HK-2 (cell line): ENCODE measurements around the gene CBX2.
"Not testable (repeated sequence)": the region's sequence is repeated elsewhere in the genome, so short reads cannot be mapped to it uniquely, and the experiment has no call there.

Experiments used
- DNase-seq: peaks from one replicate; pipeline ENCODE4 v3.0.0-alpha.2; 2018; ENCODE audit not compliant: unreplicated experiment

The CBX2 gene

DNA sequence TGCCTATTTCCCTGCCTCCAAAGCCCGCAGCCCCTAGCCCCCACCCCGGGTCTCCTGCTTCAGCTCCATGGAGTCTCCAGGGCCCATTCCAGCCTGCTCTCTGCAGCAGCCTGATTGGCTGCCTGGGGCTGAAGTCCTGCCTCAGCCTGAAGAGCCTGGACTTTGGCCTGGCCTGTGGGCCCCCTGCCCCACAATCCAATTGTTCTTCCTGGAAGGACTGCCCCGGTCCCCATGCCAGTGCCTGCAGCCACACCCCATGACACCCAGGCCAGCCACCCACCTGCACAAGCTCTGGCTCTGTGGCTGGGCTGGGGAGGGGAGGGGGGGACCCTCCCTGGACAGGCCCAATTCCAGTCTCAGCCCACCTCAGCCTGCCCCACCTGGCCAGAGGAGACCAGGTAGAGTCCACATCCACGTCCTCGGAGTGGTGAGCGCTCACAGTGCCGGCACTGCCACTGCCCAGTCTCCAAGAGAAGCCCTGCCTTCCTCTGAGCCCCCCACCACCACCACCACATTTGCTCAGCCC is 34.9 kb upstream of the CBX2 start:
- DNase-seq = no peak

DNA sequence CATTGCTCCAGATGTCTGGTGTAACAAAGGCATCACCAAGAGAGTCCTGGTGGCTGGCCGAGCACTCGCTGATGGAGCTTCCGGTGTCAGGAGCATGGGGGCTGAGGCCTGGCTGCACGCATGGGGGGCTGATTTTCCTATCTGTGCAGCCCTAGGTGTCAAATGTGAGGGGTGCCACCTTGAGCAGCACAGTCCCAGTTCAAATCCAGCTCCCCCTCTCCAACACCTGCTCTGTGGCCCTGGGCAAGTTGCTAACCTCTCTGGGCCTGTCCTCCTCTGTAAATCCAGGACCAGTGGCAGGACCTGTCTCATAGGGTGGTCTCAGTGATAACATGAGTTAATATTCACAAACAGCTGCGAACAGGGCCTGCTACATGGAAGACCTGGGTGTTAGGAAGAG is 34.3 kb upstream of the CBX2 start:
- no peak for DNase-seq

DNA sequence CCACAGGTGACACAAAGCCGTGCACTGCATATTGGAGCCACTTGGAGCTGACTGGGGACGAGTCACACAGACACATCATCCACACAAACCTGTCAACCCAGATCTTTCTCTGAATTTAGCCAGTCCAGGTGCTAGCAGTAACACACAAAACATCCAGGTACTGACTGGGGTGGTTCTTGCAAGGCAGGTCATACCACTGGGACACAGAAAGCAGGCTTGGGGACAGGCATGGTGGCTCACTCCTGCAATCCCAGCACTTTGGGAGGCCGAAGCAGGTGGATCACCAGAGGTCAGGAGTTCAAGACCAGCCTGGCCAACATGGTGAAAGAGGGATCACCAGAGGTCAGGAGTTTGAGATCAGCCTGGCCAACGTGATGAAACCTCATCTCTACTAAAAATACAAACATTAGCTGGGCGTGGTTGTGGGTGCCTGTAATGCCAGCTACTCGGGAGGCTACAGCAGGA is 32.3 kb upstream of the CBX2 start:
- no peak for DNase-seq

DNA sequence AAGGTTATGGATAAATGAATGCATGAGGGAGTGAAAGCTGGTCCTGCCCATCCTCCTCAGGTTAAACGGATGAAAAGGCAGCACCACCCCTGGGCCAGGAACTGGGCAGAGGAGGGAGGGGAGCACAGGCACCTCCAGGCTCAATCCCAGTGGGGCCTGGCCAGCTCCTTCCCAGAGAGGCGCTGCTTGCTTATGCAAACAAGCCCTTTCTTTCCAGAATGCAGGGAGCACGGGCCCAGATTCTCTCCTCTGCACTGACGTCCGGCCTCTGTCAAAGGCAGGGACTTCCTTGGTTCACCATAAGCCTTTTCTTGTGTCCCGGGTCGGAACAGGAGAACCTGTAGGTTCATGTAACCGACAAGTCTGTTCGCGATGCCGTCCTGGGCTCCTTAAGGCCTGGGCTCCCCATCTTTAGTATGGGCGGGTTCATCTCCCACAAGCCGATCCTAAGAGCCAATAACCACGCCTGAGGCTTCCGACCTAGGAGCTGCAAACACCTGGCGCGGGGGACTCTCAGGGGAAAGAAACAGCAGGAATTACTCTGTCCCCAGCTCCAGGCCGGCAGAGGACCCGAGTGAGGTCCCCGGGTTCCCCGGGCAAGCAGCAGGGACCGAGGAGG is 30.9 kb upstream of the CBX2 start:
- DNase-seq = no peak

DNA sequence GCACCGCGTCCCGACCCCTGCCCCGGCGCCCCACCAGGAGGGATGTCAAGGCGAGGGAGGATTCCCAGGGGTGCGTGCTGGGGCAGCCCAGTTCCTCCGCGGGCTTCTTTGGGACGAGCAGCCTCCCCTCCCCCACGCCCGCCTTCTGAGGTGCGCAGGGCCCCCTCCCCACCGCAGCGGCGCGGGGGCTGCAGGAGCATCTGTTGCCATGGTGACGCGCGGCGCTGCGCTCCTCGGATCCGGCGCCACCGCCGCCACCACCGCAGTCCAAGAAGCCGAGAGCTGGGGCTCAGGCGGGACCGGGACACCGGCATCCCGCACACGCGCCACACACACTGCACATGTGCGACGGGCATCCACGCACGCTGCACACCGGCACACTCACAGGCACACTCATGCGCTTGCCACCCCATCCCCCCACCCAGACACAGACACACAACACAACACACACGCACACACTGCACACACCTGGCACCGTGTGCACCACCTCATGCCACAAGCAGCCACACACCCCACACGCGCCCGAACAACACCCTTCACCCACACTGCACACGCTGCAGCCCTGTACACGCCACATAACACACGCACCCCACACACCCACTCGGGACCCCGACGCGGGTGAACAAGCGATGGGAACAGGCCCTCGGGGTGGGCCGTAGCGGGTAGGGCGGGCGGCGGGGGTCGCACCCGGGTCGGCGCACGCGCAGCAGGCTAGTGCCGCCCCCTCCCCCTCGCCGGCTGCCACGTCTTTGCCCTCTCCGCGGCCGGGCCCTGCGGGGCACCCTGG is 30.2 kb upstream of the CBX2 start:
- no peak for DNase-seq

DNA sequence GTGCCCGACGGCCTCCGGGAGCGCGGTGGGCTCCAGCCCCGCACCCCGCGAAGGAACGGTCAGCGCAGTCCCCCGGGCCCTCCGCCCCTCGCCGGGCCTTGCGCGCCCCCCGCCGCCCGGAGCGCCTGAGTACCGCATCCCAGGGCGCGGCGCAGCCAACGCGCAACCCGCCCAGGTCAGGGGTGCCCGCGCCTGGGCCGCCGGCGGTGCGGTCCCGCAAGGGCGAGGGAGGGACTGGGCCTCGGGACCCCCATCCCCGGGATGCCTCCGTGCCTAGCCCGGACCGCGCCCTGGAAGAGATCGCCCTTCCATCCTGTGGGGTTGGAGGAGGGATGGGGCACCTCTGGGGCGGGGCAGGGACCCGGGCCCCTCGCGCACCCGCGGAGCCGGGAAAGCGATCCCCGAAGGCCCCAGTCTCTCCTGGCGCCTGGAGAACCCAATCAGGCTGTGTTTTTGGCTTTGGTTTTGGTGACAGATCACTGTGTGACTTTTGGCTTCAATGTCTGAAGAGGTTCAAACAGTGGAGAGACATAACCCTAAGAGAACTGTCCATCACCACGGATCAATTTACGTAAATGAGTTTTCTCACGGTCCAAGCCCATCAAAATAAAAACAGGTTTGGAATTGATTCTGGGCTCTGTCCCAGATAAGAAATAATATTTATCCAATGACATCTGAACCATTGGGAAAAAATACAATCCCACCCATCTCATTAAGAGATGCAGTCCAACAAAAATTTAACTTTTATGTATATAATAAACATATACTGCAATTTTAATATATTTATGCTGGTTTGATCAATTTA is 29.5 kb upstream of the CBX2 start:
- DNase-seq = no peak

DNA sequence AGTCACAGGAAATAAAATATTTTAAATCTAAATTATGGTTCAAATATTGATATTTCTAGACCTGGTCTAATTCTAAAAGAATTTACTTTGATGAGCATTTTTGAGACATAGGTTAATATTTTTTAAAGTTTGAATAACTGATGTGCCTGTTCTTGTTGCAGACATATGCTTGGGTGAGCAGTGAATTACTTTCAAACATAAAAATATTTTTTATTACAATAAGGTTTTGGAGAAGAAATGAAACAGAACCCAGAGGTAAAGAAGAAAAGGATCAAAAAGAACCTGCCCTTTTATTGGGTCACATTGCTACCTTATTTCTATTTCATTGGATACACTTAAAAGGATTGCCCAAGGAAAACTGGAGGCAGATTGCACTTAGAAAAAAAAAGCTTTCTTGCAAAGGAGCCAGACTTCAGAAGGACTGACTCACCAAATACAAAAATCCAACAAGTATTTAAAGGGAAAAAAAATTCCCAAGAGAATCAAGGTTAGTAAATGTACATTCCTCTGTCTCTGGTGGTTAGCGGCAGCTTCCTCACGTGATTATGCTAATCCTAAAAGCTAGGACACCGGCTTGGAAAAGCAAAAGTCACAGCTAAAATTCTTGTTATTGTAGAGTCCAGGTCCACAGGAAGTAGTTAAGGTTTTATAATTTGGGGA is 28.7 kb upstream of the CBX2 start:
- no peak for DNase-seq

DNA sequence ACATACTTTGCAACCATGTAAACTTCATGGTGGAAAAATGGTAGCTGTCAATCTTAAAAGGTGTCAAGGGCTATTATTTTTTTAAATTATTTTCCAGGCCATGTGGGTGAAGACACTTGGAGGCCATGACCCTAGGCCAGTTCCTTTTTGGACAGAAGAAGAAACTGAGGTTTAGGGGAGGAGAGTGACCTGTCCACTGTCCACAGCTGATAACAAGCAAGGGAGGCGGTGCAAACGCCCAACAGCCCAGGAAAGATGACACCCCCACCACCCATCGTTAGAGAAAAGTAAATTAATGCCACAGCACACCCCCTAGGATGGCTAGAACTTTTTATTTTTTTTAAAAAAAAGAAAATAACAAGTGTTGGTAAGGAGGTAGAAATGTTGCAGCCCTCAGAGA is 28.0 kb upstream of the CBX2 start:
- no peak for DNase-seq

DNA sequence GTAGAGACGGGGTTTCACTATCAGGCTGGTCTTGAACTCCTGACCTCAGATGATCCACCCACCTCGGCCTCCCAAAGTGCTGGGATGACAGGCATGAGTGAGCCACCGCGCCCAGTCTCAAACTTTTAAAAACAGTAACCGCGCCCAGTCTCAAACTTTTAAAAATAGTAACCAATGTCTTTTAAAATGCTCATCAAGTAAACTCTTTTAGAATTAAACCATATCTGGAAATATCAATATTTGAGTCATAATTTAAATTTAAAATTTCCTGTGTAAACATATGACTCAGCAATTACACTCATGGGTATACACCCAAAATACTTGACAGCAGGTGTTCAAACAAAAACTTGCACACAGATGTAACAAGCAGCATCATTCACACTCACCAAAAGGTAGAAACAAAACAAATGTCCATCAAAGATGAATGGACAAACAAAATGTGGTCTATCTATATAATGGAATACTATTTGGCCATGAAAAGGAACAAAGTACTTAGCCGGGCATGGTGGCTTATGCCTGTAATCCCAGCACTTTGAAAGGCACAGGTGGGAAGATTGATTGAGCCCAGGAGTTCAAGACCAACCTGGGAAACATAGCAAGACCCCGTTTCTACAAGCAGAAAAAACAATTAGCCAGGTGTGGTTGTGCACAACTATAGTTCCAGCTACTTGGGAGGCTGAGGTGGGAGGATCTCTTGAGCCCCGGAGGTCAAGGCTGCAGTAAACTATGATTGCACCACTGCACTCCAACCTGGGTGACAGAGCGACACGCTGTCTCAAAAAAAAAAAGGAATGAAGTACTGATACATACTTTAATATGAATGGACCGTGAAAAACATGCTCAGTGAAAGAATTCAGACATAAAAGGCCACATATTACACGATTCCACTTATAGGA is 27.1 kb upstream of the CBX2 start:
- no peak for DNase-seq

DNA sequence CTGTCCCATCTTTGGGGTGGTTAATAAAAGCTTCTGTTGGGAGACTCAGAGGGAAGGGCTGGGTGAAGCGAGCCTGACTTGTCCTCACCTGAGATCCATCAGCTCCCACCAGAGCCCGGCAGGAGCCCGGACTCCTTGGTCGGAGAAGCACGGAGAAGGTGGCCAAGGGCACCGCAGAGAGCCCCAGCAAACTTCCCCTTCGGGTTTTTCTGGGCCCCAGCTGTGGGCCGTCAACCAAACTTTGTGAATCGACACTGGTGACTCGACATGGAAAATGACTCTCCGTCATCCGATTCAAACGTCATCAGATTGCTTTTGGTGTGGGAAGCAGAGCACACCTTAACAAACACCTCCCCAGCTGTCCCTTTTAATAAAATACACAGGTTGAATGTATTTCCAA is 25.8 kb upstream of the CBX2 start:
- no peak for DNase-seq

DNA sequence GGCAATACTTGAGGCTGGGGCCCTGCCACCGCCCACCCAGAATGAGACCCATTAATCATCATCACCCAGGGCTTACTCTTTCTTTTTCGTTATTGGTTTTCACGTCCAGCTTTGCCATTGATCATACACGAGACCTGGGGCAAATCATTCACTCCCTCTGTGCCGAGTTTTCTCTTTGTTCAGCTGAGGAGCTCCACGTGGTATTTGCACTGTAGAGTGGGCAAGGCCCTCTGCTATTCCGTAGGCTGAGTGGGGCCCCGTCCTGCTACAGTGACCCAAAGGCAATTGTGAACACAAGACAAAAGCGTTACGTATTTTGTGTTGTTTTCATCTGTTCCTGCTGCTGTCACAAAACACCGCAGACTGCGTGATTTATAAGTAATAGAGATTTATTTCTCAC is 23.6 kb upstream of the CBX2 start:
- DNase-seq = no peak

DNA sequence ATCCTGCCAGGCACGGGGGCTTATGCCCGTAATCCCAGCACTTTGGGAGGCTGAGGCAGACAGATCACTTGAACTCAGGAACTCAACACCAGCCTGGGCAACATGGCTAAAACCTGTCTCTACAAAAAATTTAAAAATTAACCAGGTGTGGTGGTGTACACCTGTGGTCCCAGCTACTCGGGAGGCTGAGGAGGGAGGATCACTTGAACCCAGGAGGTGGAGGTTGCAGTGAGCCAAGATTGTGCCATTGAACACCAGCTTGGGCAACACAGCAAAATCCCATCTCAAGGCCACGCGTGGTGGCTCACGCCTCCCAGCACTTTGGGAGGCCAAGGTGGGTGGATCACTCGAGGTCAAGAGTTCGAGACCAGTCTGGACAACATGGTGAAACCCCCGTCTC is 23.0 kb upstream of the CBX2 start:
- DNase-seq = not testable (repeated sequence)

DNA sequence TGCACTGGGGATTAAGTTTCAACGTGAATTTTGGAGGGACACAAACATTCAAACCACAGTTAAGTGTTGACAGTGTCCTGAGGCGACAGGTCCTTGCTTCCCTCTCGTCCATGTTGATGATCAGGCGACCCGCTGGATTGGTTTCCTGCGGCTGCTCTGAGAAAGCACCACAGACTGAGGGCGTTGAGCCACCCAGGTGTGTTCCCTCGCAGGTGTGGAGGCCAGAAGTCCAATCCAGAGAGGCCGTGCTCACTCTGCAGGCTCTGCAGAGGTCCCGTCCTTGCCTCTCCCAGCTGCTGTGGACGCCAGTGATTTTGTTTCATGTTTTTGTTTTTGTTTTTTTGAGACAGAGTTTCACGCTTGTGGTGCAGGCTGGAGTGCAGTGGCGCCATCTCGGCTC is 22.4 kb upstream of the CBX2 start:
- no peak for DNase-seq

DNA sequence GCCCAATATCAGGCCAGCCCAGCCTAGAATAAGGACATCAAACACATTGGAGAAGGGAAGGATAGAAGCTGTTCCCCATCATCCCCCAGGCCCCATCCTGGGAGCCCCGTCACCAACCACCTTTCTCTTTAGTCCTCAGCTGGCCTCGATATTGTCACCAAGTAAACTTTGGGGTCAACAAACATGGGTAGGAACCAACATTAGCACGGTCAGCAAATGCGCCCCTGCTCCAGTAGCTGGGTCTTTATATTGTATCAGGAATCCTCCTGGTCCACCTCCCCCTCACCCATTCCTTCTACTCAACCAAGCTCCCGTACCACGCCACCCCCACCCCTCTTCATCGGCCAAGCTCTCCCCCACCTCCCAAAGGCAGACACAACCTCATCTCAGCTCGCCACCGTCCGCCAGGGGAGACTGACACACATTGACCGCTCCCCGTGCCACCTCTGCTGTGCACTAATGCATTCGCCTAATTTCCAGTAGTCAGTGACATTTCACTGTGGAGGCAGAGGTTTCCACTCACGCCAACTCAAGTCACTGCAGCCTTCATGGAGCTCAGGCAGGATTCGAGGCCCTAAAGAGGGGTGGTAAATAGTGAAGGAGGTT is 20.7 kb upstream of the CBX2 start:
- no peak for DNase-seq

DNA sequence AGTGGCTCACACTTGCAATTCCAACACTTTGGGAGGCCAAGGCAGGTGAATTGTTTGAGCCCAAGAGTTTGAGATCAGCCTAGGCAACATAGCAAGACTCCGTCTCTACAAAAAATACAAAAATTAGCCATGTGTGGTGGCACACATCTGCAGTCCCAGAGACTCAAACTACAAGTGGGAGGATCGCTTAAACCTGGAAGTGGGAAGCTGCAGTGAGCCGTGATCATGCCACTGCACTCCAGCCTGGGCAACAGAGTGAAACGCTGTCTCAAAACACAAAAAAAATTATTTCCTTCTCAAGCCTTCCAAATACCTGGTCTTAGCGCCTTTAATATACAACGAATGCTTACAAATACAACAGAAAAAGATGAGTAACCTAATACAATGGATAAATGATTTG is 19.7 kb upstream of the CBX2 start:
- DNase-seq = no peak

DNA sequence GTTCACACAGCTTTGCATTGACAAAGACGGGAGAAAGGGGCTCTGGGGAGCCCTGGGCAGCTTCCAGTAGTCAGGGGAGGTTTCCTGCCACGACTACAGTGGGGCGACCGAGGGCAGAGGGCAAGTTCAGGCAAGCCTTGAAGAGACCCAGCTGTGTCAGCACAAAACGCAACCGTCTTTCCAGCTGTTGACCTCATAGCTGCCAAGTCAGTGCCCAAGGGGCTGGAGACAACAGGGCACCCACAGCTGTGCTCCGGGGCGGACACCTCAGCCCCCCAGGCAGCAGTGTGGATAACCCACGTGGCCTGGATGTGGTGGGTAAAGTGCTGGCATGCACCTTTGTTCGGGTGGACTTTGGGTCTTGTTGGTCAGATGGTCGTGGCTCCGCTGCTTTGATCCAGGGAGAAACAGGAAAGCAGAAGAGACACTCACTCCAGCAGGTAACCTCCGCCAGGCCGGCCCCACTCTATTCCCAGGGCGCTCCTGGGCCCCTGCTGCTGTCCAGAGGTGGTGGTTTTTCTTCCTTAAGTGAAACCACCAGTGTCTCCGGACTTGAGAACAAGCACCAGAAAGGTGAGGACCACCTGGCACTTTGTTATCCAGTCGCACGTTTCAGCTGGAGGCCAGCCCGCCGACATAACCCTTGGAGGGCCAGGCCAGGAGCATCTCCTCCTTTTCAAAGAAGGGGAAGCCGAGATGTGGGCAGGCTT is 17.6 kb upstream of the CBX2 start:
- no peak for DNase-seq

DNA sequence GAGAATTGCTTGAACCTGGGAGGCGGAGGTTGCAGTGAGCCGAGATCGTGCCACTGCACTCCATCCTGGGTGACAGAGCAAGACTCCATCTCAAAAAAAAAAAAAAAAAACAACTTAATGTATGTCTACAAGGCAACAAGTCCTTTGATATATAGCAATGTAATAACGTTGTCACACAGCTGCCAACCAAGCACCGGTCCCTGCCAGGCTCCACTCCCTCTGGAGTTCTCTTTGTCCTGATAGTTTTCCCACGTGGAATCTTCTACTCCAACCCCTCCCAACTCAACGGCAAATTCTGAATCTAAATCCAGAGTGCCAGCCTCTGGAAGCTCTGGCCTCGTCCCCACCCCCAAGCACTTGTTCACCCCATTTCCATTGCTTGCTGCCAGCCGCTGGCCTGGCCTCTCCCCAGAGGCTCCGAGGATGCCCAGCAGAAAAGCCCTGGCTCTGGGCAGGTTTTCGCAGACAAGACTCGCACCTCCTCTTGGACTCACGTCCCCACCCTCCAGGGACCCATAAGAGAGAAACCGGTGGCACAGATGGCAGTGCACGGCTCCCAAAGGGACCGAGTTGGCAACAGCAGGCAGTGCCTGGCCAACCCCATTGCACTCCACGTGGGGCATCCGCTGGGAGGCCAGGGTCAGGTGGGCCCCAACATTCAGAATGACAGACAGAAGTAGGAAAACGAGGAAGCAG is 15.9 kb upstream of the CBX2 start:
- no peak for DNase-seq

DNA sequence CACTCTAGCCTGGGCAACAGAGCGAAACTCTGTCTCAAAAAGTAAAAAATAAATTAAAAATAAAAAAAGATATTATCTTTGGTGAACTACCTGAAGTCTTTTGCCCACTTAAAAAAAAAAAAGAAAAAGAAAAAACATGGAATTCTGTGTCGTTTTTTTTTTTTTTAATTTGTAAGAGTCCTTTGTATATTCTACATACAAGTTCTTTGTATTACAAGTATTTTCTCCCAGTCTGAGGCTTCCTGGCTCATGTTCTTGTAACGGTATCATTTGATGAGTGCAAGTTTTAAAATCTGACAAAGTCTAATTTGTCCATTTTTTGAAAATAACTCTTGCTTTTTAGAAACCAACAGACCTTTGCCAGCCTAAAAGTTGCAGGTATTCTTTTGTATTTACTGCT is 12.2 kb upstream of the CBX2 start:
- DNase-seq = no peak
